NT2/D1 (cell line): ENCODE measurements around the gene HTR6.

Experiments
- YY1 ChIP-seq: IDR thresholded peaks from 2 replicates; pipeline ENCODE4 v1.6.1; 2011; ENCODE audit not compliant: insufficient read length, insufficient read depth
- ZNF274 ChIP-seq: IDR thresholded peaks from 2 replicates; pipeline ENCODE4 v1.6.1; 2011; ENCODE audit warnings: mild to moderate bottlenecking, low read depth, low read length

DNA sequence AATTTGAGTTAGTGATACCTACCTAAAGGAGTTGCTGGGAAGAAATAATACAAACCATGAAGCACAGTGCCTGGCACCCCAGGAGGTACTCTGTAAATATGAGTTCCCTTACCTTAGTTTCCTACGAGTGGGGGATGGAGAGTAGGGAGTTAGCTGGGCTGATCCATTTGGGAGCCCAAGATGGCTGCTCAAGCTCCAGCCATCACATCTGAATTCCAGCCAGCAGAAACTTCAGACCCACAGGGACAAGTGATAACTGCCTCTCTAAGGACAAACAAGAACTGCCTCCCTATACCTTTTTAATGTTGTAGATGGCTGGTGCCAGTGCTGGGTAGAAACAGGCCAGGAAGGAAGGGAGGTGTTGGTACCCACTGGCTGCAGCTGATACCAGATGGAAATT lies 22.7 kb downstream of the HTR6 start:
- TF ChIP-seq YY1 (no peak), ZNF274 (no peak)
